HepG2 (cell line): Measurements from ENCODE around the gene ZNF48. TPM values are rescaled to one million over a fixed set of nuclear protein-coding genes. Genes with fewer than 3 reads are reported as not detected.

ENCODE experiments used
- NONO ChIP-seq, 2 experiments: fragments of 450-650 bp in 1 of 2; sonication (generic) in 1 of 2; formaldehyde crosslinking in 1 of 2; IDR thresholded peaks in 1 of 2; conservative IDR thresholded peaks in 1 of 2; 2 replicates each; pipeline versions ENCODE4 v1.6.1 to v1.8.0; 2017 to 2022; ENCODE audit warnings: mild to moderate bottlenecking in 1 of 2, missing genetic modification reagents in 1 of 2, moderate library complexity in 1 of 2
- RBAK ChIP-seq: sonication (generic); formaldehyde crosslinking; IDR thresholded peaks from 2 replicates; pipeline ENCODE4 v1.5.1; 2020; ENCODE audit warnings: mild to moderate bottlenecking, missing genetic modification reagents
- ZBTB7B ChIP-seq: sonication (generic); formaldehyde crosslinking; IDR thresholded peaks from 2 replicates; pipeline ENCODE4 v1.4.0; 2020; ENCODE audit warnings: missing genetic modification reagents
- ZNF484 ChIP-seq: sonication (generic); formaldehyde crosslinking; IDR thresholded peaks from 2 replicates; pipeline ENCODE4 v1.5.1; 2020; ENCODE audit warnings: mild to moderate bottlenecking, low read depth, missing genetic modification reagents, borderline replicate concordance
- ZNF709 ChIP-seq: sonication (generic); formaldehyde crosslinking; IDR thresholded peaks from 2 replicates; pipeline ENCODE4 v1.5.0; 2020; ENCODE audit warnings: mild to moderate bottlenecking, missing genetic modification reagents
- ZNF790 ChIP-seq: sonication (generic); formaldehyde crosslinking; IDR thresholded peaks from 2 replicates; pipeline ENCODE4 v1.8.0; 2022; ENCODE audit warnings: missing genetic modification reagents, mild to moderate bottlenecking, borderline replicate concordance
- polyA plus RNA-seq, 8 experiments: library from polyadenylated mRNA; depleted of rRNA in 3 of 8; stranded (reverse) in 7 of 8; unstranded in 1 of 8; fragments of >200 nt; fragmentation: Illumina TruSeq in 4 of 8; extraction: Trizol in 4 of 8; gene quantifications; 2 replicates each; pipeline versions ENCODE4 v1.2.1 to v1.2.3, GENCODE V29; 2011 to 2016; ENCODE audit warnings: low read depth in 4 of 8, missing spikeins in 1 of 8, mixed read lengths in 1 of 8; ENCODE audit not compliant: insufficient read depth in 1 of 8
- total RNA-seq, 5 experiments: library from RNA; depleted of rRNA; stranded (reverse); fragments of >200 nt; fragmentation: Illumina TruSeq; extraction: Trizol; gene quantifications; 2 replicates each; pipeline ENCODE4 v1.2.3, GENCODE V29; 2016; ENCODE audit warnings: low read depth in 1 of 5
- TF ChIP-seq, protein P1 (sequence below): IDR thresholded peaks from 2 replicates; pipeline ENCODE4 v1.6.1; 2016; ENCODE audit warnings: low read depth, missing genetic modification reagents, missing compliant biosample characterization
- TF ChIP-seq, protein P2 (sequence below), 2 experiments: sonication (generic) in 1 of 2; formaldehyde crosslinking in 1 of 2; IDR thresholded peaks; 2 replicates each; pipeline versions ENCODE4 v1.5.1 to v1.6.1; 2011 to 2020; ENCODE audit warnings: borderline replicate concordance in 1 of 2, low read depth in 1 of 2, low read length in 1 of 2, mild to moderate bottlenecking in 1 of 2, missing genetic modification reagents in 1 of 2, moderate library complexity in 1 of 2
- TF ChIP-seq, protein P3 (sequence below): sonication (generic); formaldehyde crosslinking; IDR thresholded peaks from 2 replicates; pipeline ENCODE4 v1.8.0; 2022; ENCODE audit warnings: missing genetic modification reagents, mild to moderate bottlenecking, inconsistent platforms, borderline replicate concordance

ZNF48 gene
- total and polyA plus RNA-seq, 2 of the 13 experiments (the other 11 are each of a cell fraction or from before 2014, with no cell fraction given) = 9.9 to 12.3 TPM

- TF ChIP-seq, protein P1, sequence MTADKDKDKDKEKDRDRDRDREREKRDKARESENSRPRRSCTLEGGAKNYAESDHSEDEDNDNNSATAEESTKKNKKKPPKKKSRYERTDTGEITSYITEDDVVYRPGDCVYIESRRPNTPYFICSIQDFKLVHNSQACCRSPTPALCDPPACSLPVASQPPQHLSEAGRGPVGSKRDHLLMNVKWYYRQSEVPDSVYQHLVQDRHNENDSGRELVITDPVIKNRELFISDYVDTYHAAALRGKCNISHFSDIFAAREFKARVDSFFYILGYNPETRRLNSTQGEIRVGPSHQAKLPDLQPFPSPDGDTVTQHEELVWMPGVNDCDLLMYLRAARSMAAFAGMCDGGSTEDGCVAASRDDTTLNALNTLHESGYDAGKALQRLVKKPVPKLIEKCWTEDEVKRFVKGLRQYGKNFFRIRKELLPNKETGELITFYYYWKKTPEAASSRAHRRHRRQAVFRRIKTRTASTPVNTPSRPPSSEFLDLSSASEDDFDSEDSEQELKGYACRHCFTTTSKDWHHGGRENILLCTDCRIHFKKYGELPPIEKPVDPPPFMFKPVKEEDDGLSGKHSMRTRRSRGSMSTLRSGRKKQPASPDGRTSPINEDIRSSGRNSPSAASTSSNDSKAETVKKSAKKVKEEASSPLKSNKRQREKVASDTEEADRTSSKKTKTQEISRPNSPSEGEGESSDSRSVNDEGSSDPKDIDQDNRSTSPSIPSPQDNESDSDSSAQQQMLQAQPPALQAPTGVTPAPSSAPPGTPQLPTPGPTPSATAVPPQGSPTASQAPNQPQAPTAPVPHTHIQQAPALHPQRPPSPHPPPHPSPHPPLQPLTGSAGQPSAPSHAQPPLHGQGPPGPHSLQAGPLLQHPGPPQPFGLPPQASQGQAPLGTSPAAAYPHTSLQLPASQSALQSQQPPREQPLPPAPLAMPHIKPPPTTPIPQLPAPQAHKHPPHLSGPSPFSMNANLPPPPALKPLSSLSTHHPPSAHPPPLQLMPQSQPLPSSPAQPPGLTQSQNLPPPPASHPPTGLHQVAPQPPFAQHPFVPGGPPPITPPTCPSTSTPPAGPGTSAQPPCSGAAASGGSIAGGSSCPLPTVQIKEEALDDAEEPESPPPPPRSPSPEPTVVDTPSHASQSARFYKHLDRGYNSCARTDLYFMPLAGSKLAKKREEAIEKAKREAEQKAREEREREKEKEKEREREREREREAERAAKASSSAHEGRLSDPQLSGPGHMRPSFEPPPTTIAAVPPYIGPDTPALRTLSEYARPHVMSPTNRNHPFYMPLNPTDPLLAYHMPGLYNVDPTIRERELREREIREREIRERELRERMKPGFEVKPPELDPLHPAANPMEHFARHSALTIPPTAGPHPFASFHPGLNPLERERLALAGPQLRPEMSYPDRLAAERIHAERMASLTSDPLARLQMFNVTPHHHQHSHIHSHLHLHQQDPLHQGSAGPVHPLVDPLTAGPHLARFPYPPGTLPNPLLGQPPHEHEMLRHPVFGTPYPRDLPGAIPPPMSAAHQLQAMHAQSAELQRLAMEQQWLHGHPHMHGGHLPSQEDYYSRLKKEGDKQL (CRISPR knock-in tag) = no peak
- no peak for TF ChIP-seq ZBTB7B (CRISPR knock-in tag)
- TF ChIP-seq ZNF709 (CRISPR knock-in tag) = no peak
- TF ChIP-seq, protein P2, sequence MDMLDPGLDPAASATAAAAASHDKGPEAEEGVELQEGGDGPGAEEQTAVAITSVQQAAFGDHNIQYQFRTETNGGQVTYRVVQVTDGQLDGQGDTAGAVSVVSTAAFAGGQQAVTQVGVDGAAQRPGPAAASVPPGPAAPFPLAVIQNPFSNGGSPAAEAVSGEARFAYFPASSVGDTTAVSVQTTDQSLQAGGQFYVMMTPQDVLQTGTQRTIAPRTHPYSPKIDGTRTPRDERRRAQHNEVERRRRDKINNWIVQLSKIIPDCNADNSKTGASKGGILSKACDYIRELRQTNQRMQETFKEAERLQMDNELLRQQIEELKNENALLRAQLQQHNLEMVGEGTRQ (IDR thresholded peaks at IDR 0.05; ENCODE audit: low read depth, low read length) = no peak
- TF ChIP-seq, protein P2 (CRISPR knock-in tag; IDR thresholded peaks at IDR 0.05; ENCODE audit: borderline replicate concordance) = no peak
- TF ChIP-seq RBAK (CRISPR knock-in tag) = no peak
- TF ChIP-seq ZNF790 = no peak
- TF ChIP-seq NONO (IDR thresholded peaks at IDR 0.05) = no peak
- 0 out of 2 replicates have a peak, but pooled peaks have one; percentile 1 for TF ChIP-seq NONO (CRISPR knock-in tag; conservative IDR thresholded peaks at IDR 0.05)
- no peak for TF ChIP-seq ZNF484 (CRISPR knock-in tag)
- TF ChIP-seq, protein P3, sequence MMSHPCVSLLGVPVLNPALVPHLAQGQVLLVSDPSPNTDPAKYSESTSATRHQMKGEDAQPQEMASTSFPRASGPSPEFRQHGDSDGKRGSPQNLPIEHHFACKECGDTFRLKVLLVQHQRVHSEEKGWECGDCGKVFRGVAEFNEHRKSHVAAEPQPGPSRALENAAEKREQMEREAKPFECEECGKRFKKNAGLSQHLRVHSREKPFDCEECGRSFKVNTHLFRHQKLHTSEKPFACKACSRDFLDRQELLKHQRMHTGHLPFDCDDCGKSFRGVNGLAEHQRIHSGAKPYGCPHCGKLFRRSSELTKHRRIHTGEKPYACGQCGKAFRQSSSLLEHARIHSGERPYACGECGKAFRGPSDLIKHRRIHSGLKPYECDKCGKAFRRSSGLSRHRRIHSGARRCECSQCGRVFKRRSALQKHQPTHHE (CRISPR knock-in tag) = 0 out of 2 replicates have a peak, but pooled peaks have one; percentile 47
These were observed 869 bp downstream of the ZNF48 start (continued) for GRCh38 chr16:30395992-30396585.
